ENCODE data around the gene SLX4IP.

DNA sequence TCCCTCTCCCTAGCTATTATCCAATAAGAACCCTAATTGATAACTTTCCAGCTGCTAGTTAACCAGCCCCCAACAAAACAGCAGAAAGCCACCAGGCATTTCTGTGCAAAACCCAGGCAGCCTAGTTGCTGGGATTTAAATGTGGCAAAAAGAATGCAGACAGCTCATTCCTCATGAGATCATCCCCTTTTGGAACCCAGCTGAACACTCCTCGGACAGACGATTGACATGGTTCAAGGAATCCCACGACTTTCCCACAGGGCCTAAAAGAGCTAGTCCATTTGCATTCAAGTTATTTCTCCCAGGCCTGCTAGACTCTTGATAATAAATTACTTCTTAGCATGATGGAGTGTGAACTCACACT, 214.7 kb downstream of the SLX4IP start:
- TF ChIP-seq POLR2AphosphoS5 (IDR thresholded peaks at IDR 0.05; ENCODE audit: low read depth, low read length), result no peak
- no peak for TF ChIP-seq SIN3A (IDR thresholded peaks at IDR 0.05; ENCODE audit: borderline replicate concordance, insufficient read depth, low read length)
- no peak for TF ChIP-seq REST (IDR thresholded peaks at IDR 0.05; ENCODE audit: insufficient read depth in 1 of 2, low read depth in 2 of 2, low read length in 2 of 2)
- TF ChIP-seq TAF1 (IDR thresholded peaks at IDR 0.05; ENCODE audit: borderline replicate concordance, insufficient read depth, low read length), result no peak
- TF ChIP-seq FOXP2 (optimal IDR thresholded peaks at IDR 0.05; ENCODE audit: borderline replicate concordance, extremely low read depth, extremely low read length, insufficient read depth), result no peak

Data from PFSK-1 (cell line).